Thyroid gland (tissue), 4 donors: Measurements from ENCODE around the gene C9orf50. TPM values are rescaled to one million over a fixed set of nuclear protein-coding genes. Genes with fewer than 3 reads are reported as not detected.
A peak's percentile ranks its signal among the peaks of the same experiment; 100 is the strongest.
"Not testable (repeated sequence)": the region's sequence is repeated elsewhere in the genome, so short reads cannot be mapped to it uniquely, and the experiment has no call there.

Source experiments
- DNase-seq, 2 donors: peaks; one replicate each; pipeline ENCODE4 v3.0.0-alpha.2; 2019
- H3K27ac ChIP-seq, 3 donors: fragments of 200-600 bp; sonication (generic); 1 replicate in 2 of 3; 2 replicates in 1 of 3; pipeline ENCODE4 v1.5.1; 2016 to 2019; ENCODE audit warnings: mild to moderate bottlenecking in 1 of 3, moderate library complexity in 1 of 3
- H3K27me3 ChIP-seq: fragments of 200-600 bp; sonication (generic); one replicate; pipeline ENCODE4 v1.5.1; 2019
- H3K36me3 ChIP-seq, 2 donors: fragments of 200-600 bp; sonication (generic); one replicate each; pipeline ENCODE4 v1.5.1; 2016 to 2019
- H3K4me1 ChIP-seq, 2 donors: fragments of 200-600 bp; sonication (generic); one replicate each; pipeline ENCODE4 v1.5.1; 2017 to 2019
- H3K4me3 ChIP-seq, 3 donors: fragments of 200-600 bp; sonication (generic); replicated peaks in 1 of 3; 1 replicate in 2 of 3; 2 replicates in 1 of 3; pipeline ENCODE4 v1.5.1; 2016; ENCODE audit warnings: mild to moderate bottlenecking in 1 of 3
- H3K9me3 ChIP-seq: fragments of 200-600 bp; sonication (generic); one replicate; pipeline ENCODE4 v1.5.1; 2017
- CTCF ChIP-seq, 6 experiments: fragments of 200-600 bp in 3 of 6; fragments of 450-650 bp in 3 of 6; sonication (generic) in 3 of 6; IDR thresholded peaks; one replicate each; pipeline ENCODE4 v1.5.1; 2016 to 2019; ENCODE audit warnings: antibody characterized with exemption in 6 of 6, mild to moderate bottlenecking in 2 of 6, inconsistent platforms in 1 of 6, moderate library complexity in 1 of 6
- POLR2A ChIP-seq, 2 donors: fragments of 450-650 bp; IDR thresholded peaks; one replicate each; pipeline ENCODE4 v1.6.1; 2017; ENCODE audit warnings: antibody characterized with exemption in 2 of 2, mild to moderate bottlenecking in 2 of 2, moderate library complexity in 1 of 2
- whole genome bisulfite sequencing, 2 donors: methylation state at CpG; one replicate each; pipeline ENCODE4 v1.1.5; 2017; 5-methylcytosine and 5-hydroxymethylcytosine counted together
- intact Hi-C: fragments of 100-400 bp; cut with DNase I; formaldehyde crosslinking; loops from one replicate; pipeline ENCODE4 v1.15.1; 2023
- total RNA-seq, 4 donors: library from RNA; depleted of rRNA; stranded (reverse); fragments of >200 nt; gene quantifications; one replicate each; pipeline ENCODE4 v1.2.3, GENCODE V29; 2016

The C9orf50 gene
- total RNA-seq, 4 donors from 2014 or later: not detected

GRCh38 chr9:129640086-129640870 lies 19.4 kb upstream of the C9orf50 start:
- H3K27me3 ChIP-seq: no peaks in the 10 kb centered on the region
- peaks cover 31 to 37% of the 10 kb centered on the region in 2 donors for H3K36me3 ChIP-seq
- peak overlapping the region in 1 of 3 donors; percentile 77 for H3K4me3 ChIP-seq
- intact Hi-C loops: loop anchor here (10.0 kb wide), 1 partner anchor 95 kb away; no protein-coding TSS in a partner anchor
- TF ChIP-seq POLR2A (IDR thresholded peaks at IDR 0.05) (no peak), CTCF (IDR thresholded peaks at IDR 0.05) (no peak)
- DNase-seq: peak; percentile 25 to 27
- H3K4me1 ChIP-seq: peaks cover 17 to 19% of the 10 kb centered on the region in 2 donors
- WGBS, 2 donors: 64 to 69% methylated on average over 24 to 25 of the region's 25 CpGs
- no peak overlapping the region for H3K27ac ChIP-seq
- H3K9me3 ChIP-seq: no peaks in the 10 kb centered on the region

- no peak for DNase-seq
- intact Hi-C loops: loop anchor here (10.0 kb wide), 1 partner anchor 95 kb away; no protein-coding TSS in a partner anchor
- H3K4me3 ChIP-seq: no peak overlapping the region
- H3K9me3 ChIP-seq: no peaks in the 10 kb centered on the region
- TF ChIP-seq POLR2A (IDR thresholded peaks at IDR 0.05) (no peak), CTCF (IDR thresholded peaks at IDR 0.05) (no peak)
- no peak overlapping the region for H3K27ac ChIP-seq
- H3K36me3 ChIP-seq: peaks cover 37 to 43% of the 10 kb centered on the region in 2 donors
- no peaks in the 10 kb centered on the region for H3K27me3 ChIP-seq
- WGBS, 2 donors: 60 to 77% methylated on average over 3 to 11 of the region's 12 CpGs
- peaks cover 17 to 19% of the 10 kb centered on the region in 2 donors for H3K4me1 ChIP-seq
These were observed 18.8 kb upstream of the C9orf50 start for GRCh38 chr9:129639756-129640085.

DNA sequence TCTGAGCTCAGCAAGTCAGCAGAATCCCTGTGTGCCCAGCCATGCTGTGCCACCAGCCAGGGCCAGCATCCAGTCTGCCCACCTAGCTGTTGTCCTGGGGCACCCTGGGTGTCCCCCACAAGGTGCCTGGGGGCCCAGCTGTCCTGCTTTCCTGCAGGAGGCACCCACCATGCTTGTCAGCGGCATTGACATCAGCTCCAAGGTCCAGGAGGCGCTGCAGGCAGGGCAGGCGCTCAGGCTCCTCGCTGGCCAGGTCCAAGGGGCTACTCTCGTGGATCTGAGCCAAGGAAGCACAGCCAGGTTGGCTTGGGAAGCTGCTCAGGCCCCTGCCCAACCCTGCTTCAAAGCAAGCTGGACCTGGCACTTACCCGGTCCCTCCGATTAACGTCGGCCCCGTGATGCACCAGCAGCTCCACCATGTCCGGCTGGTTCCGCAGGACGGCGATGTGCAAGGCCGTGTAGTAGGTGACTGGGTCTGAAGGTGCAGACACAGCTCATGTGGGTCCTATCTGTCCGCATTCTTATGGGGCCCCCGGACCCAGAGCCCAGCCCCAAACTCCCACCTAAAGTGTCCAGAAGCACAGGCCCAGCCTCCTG lies 18.2 kb upstream of the C9orf50 start:
- intact Hi-C loops: no loop called here
- no peak overlapping the region for H3K4me3 ChIP-seq

GRCh38 chr9:129637673-129638439 lies 17.0 kb upstream of the C9orf50 start:
- WGBS, 2 donors: 82 to 83% methylated on average over 16 to 24 of the region's 29 CpGs
- peaks cover 50 to 58% of the 10 kb centered on the region in 2 donors for H3K36me3 ChIP-seq
- no peak overlapping the region for H3K4me3 ChIP-seq
- H3K27me3 ChIP-seq: no peaks in the 10 kb centered on the region
- no peak overlapping the region for H3K27ac ChIP-seq
- intact Hi-C loops: no loop called here
- no peak for DNase-seq
- no peaks in the 10 kb centered on the region for H3K9me3 ChIP-seq
- H3K4me1 ChIP-seq: peaks cover 17 to 19% of the 10 kb centered on the region in 2 donors
- no peak for TF ChIP-seq CTCF (IDR thresholded peaks at IDR 0.05)
- no peak for TF ChIP-seq POLR2A (IDR thresholded peaks at IDR 0.05)

More for the DNA sequence above, 18.2 kb upstream of the C9orf50 start:
- 91 to 93% methylated on average over 10 to 13 of the region's 17 CpGs for WGBS, 2 donors
- Histone ChIP-seq H3K9me3 (no peaks in the 10 kb centered on the region), H3K4me1 (peaks cover 17 to 19% of the 10 kb centered on the region in 2 donors), H3K27ac (no peak overlapping the region), H3K27me3 (no peaks in the 10 kb centered on the region), H3K36me3 (peaks cover 42 to 49% of the 10 kb centered on the region in 2 donors)
- no peak for TF ChIP-seq POLR2A (IDR thresholded peaks at IDR 0.05)
- no peak for DNase-seq

DNA sequence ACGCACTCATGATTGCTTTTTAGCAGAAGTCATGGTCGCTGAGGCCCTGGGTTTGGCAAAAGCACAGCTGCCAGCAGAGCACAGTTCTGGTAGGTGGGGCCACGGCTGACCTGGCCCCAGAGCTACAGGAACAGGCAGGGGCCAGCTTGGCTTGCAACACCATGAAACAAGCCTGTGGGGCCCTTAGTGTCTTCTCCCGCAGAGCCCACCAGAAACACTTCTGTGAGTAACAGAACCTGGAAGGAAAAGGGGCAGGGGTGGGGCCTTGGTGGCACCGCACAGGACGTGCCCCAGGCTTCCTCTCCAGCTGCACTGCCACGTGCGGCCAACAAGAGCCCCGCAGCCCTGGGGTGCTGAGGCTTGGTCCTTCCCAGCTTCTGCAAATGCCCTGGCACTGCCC lies 16.2 kb upstream of the C9orf50 start:
- H3K27ac ChIP-seq: no peak overlapping the region
- H3K36me3 ChIP-seq: peaks cover 50 to 59% of the 10 kb centered on the region in 2 donors
- no peaks in the 10 kb centered on the region for H3K27me3 ChIP-seq
- DNase-seq: no peak
- H3K4me1 ChIP-seq: peaks cover 17 to 19% of the 10 kb centered on the region in 2 donors
- H3K4me3 ChIP-seq: no peak overlapping the region
- intact Hi-C loops: no loop called here
- WGBS, 2 donors: 52 to 80% methylated on average over 3 to 6 of the region's 9 CpGs
- no peaks in the 10 kb centered on the region for H3K9me3 ChIP-seq
- no peak for TF ChIP-seq CTCF (IDR thresholded peaks at IDR 0.05)
- TF ChIP-seq POLR2A (IDR thresholded peaks at IDR 0.05): no peak

GRCh38 chr9:129636343-129636742 lies 15.4 kb upstream of the C9orf50 start:
- DNase-seq, H3K27ac ChIP-seq, H3K9me3 ChIP-seq, intact Hi-C loops, H3K27me3 ChIP-seq, H3K4me3 ChIP-seq: not testable (repeated sequence)
- H3K4me1 ChIP-seq: peaks cover 21 to 22% of the 10 kb centered on the region in 2 donors
- peaks cover 50 to 59% of the 10 kb centered on the region in 2 donors for H3K36me3 ChIP-seq
- WGBS, 2 donors: 93% methylated on average over 10 of the region's 10 CpGs
